Lung (tissue), 12 donors: ENCODE data around the gene SLC7A9. TPM values are rescaled to one million over a fixed set of nuclear protein-coding genes. Genes with fewer than 3 reads are reported as not detected.

Experiments
- ATAC-seq: fragments of 200-7000 bp; cut with Tn5 transposase; one replicate; pipeline ENCODE4 v1.9.1; 2020; ENCODE audit warnings: moderate number of reproducible peaks; ENCODE audit not compliant: insufficient read depth, low FRiP score
- DNase-seq, 3 donors: peaks; one replicate each; pipeline ENCODE4 v3.0.0-alpha.2; 2013 to 2017
- H3K27ac ChIP-seq, 2 donors: one replicate each; pipeline ENCODE4 v1.5.1; 2013; ENCODE audit warnings: mild to moderate bottlenecking in 2 of 2, moderate library complexity in 2 of 2, control low read depth in 1 of 2, inconsistent platforms in 1 of 2, low read depth in 1 of 2, low read length in 1 of 2
- H3K27me3 ChIP-seq, 3 donors: one replicate each; pipeline ENCODE4 v1.5.1; 2013; ENCODE audit warnings: low read length in 2 of 3; ENCODE audit not compliant: control insufficient read depth in 3 of 3, insufficient read depth in 3 of 3
- H3K36me3 ChIP-seq, 4 donors: one replicate each; pipeline ENCODE4 v1.5.1; 2013; ENCODE audit warnings: low read length in 4 of 4, mild to moderate bottlenecking in 1 of 4, moderate library complexity in 1 of 4; ENCODE audit not compliant: control insufficient read depth in 4 of 4, insufficient read depth in 4 of 4
- H3K4me1 ChIP-seq, 5 donors: one replicate each; pipeline ENCODE4 v1.5.1; 2013; ENCODE audit warnings: low read length in 5 of 5, mild to moderate bottlenecking in 2 of 5, moderate library complexity in 1 of 5; ENCODE audit not compliant: control insufficient read depth in 5 of 5, insufficient read depth in 5 of 5
- H3K4me3 ChIP-seq: one replicate; pipeline ENCODE4 v1.5.1; 2013; ENCODE audit warnings: mild to moderate bottlenecking, control low read depth, moderate library complexity
- H3K9ac ChIP-seq, 2 donors: one replicate each; pipeline ENCODE4 v1.5.1; 2013; ENCODE audit warnings: low read length in 2 of 2, control low read depth in 1 of 2; ENCODE audit not compliant: insufficient read depth in 1 of 2
- H3K9me3 ChIP-seq, 4 donors: one replicate each; pipeline ENCODE4 v1.5.1; 2013; ENCODE audit warnings: low read length in 3 of 4, mild to moderate bottlenecking in 1 of 4, moderate library complexity in 1 of 4; ENCODE audit not compliant: control insufficient read depth in 4 of 4, insufficient read depth in 3 of 4
- CTCF ChIP-seq: IDR thresholded peaks from 2 replicates; pipeline ENCODE4 v1.5.1; 2012; ENCODE audit warnings: mild to moderate bottlenecking; ENCODE audit errors: control extremely low read depth, extremely low read depth
- WGBS, 2 donors: extraction: QIAGEN DNeasy Blood & Tissue Kit; methylation state at CpG; one replicate each; pipeline ENCODE4 v1.1.7; 2013; 5-methylcytosine and 5-hydroxymethylcytosine counted together
- polyA plus RNA-seq, 2 donors: library from polyadenylated mRNA; stranded (reverse); fragments of 200-250 nt; gene quantifications; one replicate each; pipeline ENCODE4 v1.2.1, GENCODE V29; 2013
- total RNA-seq, 2 donors: library from RNA; depleted of rRNA in 1 of 2; stranded (reverse); fragments of >200 nt in 1 of 2; gene quantifications; one replicate each; pipeline ENCODE4 v1.2.1, GENCODE V29; 2014 to 2021
- donor health status: control.
- donor health status: control.
- donor health status: Bipolar disorder and iron deficiency.
- donor health status: healthy.
- donor health status: DM: yes; HTN: yes; CAD: no.

SLC7A9 gene
- total and polyA plus RNA-seq, 4 donors: 0.06 to 0.37 (median 0.28) TPM

GRCh38 chr19:32910874-32911273 lies 41.3 kb upstream of the SLC7A9 start:
- no peak overlapping the region for H3K9ac ChIP-seq
- no peaks in the 10 kb centered on the region for H3K4me1 ChIP-seq
- 94 to 97% methylated on average over 5 of the region's 5 CpGs for WGBS, 2 donors
- H3K4me3 ChIP-seq: no peak overlapping the region
- H3K27me3 ChIP-seq: no peaks in the 10 kb centered on the region
- H3K27ac ChIP-seq: no peak overlapping the region
- DNase-seq: no peak
- peaks cover 0 to 2% (median under 1%) of the 10 kb centered on the region in 4 donors for H3K9me3 ChIP-seq
- H3K36me3 ChIP-seq: peaks cover 15 to 26% (median 22%) of the 10 kb centered on the region in 4 donors
- ATAC-seq: no peak
- TF ChIP-seq CTCF: no peak

- WGBS, 2 donors: 95 to 96% methylated on average over 5 of the region's 5 CpGs
- H3K27ac ChIP-seq: no peak overlapping the region
- no peak overlapping the region for H3K4me3 ChIP-seq
- DNase-seq: no peak
- no peak overlapping the region for H3K9ac ChIP-seq
- ATAC-seq: no peak
- no peaks in the 10 kb centered on the region for H3K4me1 ChIP-seq
- H3K27me3 ChIP-seq: no peaks in the 10 kb centered on the region
- H3K36me3 ChIP-seq: peaks cover 14 to 30% (median 25%) of the 10 kb centered on the region in 4 donors
- no peak for TF ChIP-seq CTCF
- peaks cover 1 to 6% (median 3%) of the 10 kb centered on the region in 4 donors for H3K9me3 ChIP-seq
Measured at GRCh38 chr19:32910094-32910493, 40.5 kb upstream of the SLC7A9 start.

GRCh38 chr19:32909257-32909656 lies 39.7 kb upstream of the SLC7A9 start:
- no peak overlapping the region for H3K9ac ChIP-seq
- peaks cover 1 to 6% (median 3%) of the 10 kb centered on the region in 4 donors for H3K9me3 ChIP-seq
- no peak for TF ChIP-seq CTCF
- no peak for DNase-seq
- no peak for ATAC-seq
- no peak overlapping the region for H3K4me3 ChIP-seq
- H3K36me3 ChIP-seq: peaks cover 16 to 30% (median 26%) of the 10 kb centered on the region in 4 donors
- H3K27me3 ChIP-seq: no peaks in the 10 kb centered on the region
- H3K27ac ChIP-seq: no peak overlapping the region
- no peaks in the 10 kb centered on the region for H3K4me1 ChIP-seq

- WGBS, 2 donors: 94 to 96% methylated on average over 7 of the region's 7 CpGs
- no peak overlapping the region for H3K9ac ChIP-seq
- H3K36me3 ChIP-seq: peaks cover 16 to 30% (median 26%) of the 10 kb centered on the region in 4 donors
Measured at GRCh38 chr19:32908641-32909190, 39.1 kb upstream of the SLC7A9 start.

More at GRCh38 chr19:32908641-32909190, 39.1 kb upstream of the SLC7A9 start:
- ATAC-seq: no peak
- no peaks in the 10 kb centered on the region for H3K4me1 ChIP-seq
- H3K27me3 ChIP-seq: no peaks in the 10 kb centered on the region
- H3K9me3 ChIP-seq: peaks cover 1 to 6% (median 3%) of the 10 kb centered on the region in 4 donors
- H3K4me3 ChIP-seq: no peak overlapping the region
- no peak overlapping the region for H3K27ac ChIP-seq
- no peak for TF ChIP-seq CTCF
- no peak for DNase-seq
